Epithelial cell of prostate (primary cell): ENCODE measurements around the gene TMEM201.

Experiments
- DNase-seq: peaks from one replicate; pipeline ENCODE4 v3.0.0-alpha.2; 2011; ENCODE audit warnings: low read depth, low spot score
- H3K27ac ChIP-seq: fragments of 450-650 bp; 2 replicates; pipeline ENCODE4 v1.5.1; 2017; ENCODE audit warnings: mild to moderate bottlenecking

The TMEM201 gene

GRCh38 chr1:9597361-9598315 lies 8.9 kb downstream of the TMEM201 start:
- no peak for DNase-seq
- no peak overlapping the region for H3K27ac ChIP-seq

- H3K27ac ChIP-seq: no peak overlapping the region
- no peak for DNase-seq
Measured at GRCh38 chr1:9598316-9598700, 9.6 kb downstream of the TMEM201 start.

GRCh38 chr1:9599741-9600140 lies 11.0 kb downstream of the TMEM201 start:
- DNase-seq: no peak

DNA sequence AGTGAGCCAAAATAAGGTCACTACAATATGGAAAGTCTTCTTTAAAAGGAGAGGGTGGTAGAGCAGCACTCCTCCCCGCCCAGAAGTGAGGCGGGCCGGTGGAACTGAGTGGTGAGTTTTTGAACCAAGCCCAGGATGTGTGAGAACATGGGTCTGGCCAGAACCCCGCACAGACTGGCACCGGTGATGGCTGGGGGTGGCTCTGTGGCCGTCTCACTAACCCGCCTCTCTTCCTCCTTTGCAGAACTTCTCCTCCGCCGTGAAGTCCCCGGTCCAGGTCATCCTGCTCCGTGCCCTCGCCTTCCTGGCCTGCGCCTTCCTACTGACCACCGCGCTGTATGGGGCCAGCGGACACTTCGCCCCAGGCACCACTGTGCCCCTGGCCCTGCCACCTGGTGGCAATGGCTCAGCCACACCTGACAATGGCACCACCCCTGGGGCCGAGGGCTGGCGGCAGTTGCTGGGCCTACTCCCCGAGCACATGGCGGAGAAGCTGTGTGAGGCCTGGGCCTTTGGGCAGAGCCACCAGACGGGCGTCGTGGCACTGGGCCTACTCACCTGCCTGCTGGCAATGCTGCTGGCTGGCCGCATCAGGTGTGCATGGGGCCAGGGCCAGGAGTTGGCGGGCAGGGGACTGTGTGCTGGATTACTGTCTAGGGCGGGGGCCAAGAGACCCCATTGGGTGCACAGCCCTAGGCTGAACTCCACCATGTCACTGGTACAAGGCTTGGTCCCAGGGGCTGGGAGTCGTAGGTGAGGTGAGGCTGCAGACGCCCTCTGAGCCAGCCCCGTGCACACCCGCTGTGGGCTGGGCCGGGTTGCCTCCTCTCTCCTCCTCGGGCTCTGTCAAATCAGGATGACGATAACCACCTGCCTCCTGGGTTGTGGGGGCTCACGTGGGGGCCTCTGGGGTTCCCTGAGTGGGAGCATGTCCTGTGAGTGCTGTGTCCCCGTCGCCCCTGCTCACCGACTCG lies 12.4 kb downstream of the TMEM201 start:
- H3K27ac ChIP-seq: no peak overlapping the region
- DNase-seq: no peak

More at GRCh38 chr1:9599741-9600140, 11.0 kb downstream of the TMEM201 start:
- no peak overlapping the region for H3K27ac ChIP-seq

DNA sequence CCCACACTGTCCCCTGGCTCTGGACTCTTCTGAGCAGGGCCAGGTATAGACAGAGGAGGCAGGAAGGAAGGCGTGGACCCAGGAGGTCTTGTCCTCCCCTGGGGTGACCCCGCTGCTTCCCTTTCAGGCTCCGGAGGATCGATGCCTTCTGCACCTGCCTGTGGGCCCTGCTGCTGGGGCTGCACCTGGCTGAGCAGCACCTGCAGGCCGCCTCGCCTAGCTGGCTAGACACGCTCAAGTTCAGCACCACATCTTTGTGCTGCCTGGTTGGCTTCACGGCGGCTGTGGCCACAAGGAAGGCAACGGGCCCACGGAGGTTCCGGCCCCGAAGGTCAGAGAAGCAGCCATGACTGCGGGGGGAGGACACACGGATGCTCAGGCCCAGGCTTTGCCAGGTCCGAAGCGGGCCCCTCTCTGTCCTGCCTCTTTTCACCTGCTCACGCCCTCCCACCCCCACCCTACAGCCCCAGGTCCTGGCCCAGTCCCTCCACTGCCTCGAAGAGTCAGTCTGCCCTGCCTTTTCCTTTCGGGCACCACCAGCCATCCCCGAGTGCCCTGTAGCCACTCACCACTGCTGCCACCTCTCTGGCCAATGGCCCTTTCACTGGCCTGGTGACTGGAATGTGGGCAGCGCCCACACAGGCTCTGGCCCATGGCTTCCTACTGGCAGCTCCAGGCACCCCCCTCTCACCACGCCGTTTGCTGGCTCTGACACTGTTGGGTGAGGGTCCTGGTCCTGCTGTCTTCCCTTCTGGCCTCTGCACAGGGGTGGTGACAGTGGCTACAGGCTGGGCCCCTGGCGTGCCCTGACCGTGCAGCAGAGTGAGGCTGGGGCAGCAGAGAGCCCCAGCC lies 13.5 kb downstream of the TMEM201 start:
- no peak for DNase-seq
- no peak overlapping the region for H3K27ac ChIP-seq

- DNase-seq: no peak
- no peak overlapping the region for H3K27ac ChIP-seq
Measured at GRCh38 chr1:9602794-9603167, 14.1 kb downstream of the TMEM201 start.

DNA sequence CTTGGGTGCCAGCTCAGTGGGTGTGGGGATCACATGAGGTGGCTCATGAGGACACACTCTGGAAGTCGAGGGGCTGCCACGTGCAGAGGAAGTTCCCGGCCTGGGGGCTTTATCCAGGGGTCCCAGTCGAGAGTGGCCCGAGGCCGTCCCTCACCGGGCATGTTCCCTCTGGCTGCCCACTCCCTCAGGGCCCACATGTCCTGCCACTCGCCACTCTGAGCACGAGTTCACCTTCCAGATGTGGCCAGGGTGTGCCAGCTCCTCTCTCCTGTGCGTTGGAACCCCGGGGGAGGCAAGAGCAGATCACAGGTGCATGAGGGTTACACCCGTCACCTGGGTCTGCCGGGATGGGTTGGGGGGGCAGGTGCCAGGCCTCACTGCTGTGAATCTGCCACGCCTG lies 14.6 kb downstream of the TMEM201 start:
- no peak for DNase-seq
- H3K27ac ChIP-seq: no peak overlapping the region

DNA sequence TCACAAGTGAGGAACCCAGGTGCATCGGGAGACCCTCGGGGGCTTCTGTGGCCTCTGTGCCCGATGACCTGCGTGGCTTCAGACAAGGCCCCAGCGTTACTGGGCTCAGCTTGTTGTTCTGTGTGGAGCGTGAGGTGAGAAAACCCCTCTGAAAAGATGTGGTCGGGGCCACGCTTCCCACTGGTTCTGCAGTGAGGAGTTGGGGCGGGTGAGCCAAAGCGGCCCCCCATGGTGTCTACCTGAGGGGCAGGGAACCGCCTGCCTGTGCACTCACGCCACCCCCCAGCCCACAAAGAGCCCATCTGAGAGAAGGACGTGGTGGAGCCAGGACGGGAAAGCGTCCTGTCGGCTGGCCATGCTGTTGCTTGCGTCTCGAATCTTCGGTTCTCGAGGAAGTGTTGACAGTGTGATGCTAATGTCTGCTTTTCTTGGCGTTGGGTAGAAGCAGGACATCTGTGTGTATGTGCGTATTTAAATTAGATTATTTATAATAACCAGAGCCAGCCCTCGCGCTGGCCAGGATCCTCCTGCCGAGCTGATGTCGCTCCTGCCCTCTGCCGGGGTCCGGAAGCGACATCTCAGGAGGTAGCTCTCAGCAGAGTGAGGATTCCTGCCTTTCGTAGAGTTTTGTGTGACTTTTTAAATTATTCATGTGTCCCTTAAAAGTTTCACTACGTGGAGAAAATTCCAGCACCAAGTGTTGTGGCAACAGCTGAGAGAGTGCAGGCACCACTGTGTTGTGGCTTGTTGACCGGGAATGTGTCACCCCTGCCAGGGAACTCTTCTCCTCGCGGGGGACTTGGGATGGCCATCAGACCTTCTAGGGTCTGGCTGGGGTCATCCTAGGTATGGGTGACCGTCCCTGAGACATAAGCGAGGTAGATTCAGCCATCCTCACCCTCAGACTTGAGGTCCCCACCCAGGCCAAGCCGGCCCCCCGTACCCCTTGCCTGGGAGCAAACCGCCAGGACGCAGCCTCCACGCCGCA lies 15.3 kb downstream of the TMEM201 start:
- no peak overlapping the region for H3K27ac ChIP-seq
- DNase-seq: no peak

DNA sequence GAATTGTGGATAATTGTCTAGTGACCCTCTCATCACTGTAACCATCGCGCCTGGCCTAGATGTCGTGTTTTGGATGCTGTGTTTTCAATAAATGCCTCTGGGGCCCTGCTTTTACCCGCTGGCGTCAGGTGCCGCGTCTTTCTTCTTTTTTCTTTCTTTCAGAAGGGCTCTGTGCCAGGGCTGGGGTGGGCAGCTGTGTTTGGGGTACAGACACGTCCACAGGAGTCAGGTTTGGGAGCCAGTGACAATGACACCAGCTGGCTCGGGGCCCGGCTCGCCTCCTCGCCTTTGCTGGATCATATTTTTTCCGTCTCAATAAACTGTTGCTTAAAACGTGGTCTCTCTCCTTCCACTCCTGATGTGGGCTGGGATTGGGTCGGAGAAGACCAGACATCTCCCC lies 16.1 kb downstream of the TMEM201 start:
- no peak for DNase-seq
- no peak overlapping the region for H3K27ac ChIP-seq

- no peak for DNase-seq
Measured at GRCh38 chr1:9605946-9606455, 17.3 kb downstream of the TMEM201 start.

DNA sequence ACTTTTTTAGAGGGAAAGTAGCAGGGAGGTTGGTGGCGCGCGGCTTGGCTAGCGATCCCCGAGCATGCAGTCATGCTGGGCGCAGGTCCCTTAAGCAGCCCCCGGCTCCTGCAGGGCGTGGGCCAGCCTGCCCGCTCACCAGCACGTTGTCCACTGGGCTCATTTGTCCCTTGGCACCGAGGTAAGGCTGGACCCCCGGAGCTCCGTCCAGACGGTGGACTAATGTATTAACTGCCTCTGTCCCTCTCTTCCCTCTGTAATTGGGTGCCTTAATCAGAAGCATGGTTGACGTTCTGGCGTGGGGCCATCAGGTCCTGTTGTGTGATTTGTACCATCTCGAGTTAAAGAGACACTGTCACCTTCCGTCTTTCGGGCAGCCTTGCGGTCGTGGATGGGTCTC lies 17.7 kb downstream of the TMEM201 start:
- DNase-seq: no peak
- H3K27ac ChIP-seq: no peak overlapping the region

More at GRCh38 chr1:9605946-9606455, 17.3 kb downstream of the TMEM201 start:
- no peak overlapping the region for H3K27ac ChIP-seq

DNA sequence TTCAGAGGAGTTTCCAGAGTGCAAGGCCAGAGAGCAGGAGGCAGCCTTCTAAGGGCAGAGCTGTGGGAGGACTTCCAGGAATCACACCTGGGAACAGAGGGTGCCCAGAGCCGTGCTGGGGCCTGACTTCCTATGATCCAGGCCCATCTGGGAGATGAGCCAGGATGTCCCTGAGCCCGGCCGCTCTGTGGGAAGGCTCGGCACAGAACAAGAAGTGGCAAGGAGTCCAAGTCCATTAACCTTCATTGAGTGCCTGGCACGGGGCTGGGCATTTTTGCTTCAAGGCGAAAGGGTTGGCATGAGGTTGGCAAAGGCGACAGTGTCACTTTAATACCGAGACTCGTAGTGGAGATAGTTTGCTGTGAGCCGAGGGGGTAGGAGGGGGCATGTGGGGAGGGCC lies 18.2 kb downstream of the TMEM201 start:
- H3K27ac ChIP-seq: no peak overlapping the region
- no peak for DNase-seq

DNA sequence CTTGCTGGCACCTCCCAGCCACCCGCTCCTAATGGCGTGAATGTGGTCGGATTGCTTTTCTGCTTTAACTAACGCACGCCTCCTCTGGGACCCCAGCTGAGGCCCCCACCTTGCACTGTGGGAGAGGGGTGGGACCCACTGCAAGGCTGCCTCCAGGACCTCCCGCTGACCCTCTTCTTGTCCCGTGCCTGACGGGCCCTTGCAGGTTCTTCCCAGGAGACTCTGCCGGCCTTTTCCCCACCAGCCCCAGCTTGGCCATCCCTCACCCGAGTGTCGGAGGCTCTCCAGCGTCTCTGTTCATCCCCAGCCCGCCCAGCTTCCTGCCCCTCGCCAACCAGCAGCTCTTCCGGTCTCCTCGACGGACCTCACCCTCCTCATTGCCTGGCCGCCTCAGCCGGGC lies 18.6 kb downstream of the TMEM201 start:
- no peak for DNase-seq
- H3K27ac ChIP-seq: no peak overlapping the region

- no peak overlapping the region for H3K27ac ChIP-seq
- DNase-seq: no peak
Measured at GRCh38 chr1:9609998-9610397, 21.3 kb downstream of the TMEM201 start.

DNA sequence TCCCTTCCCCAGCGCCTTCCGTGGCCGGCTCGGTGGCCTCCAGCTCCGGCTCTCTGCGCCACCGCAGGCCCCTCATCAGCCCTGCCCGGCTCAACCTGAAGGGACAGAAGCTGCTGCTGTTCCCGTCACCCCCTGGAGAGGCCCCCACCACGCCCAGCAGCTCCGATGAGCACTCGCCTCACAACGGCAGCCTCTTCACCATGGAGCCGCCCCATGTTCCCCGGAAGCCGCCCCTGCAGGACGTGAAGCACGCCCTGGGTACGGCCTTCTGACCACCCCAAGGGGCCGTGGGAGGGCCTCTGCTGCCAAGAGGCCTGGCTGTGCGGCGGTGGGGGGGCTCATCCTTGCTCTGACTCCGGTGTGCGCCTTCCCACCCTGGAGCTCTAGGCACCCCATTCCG lies 21.8 kb downstream of the TMEM201 start:
- no peak for DNase-seq
- H3K27ac ChIP-seq: no peak overlapping the region

DNA sequence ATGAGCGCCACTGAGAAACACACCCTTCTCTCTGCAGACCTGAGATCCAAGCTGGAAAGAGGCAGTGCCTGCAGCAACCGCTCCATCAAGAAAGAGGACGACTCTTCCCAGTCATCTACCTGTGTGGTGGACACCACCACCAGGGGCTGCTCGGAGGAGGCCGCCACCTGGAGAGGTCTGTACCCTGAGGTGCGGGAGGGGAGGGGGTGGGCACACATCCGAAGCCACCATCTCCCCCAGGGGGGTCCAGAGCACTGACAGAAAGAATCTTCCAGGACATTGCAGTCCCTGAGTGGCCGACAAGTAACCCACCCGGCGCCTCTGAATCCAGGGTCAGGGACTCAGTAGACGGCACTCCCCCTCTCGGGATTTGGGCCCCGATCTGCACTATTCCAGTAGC lies 23.0 kb downstream of the TMEM201 start:
- no peak for DNase-seq
- no peak overlapping the region for H3K27ac ChIP-seq

- no peak for DNase-seq
- no peak overlapping the region for H3K27ac ChIP-seq
Measured at GRCh38 chr1:9612162-9612845, 23.6 kb downstream of the TMEM201 start.
